BE2C (cell line): ENCODE measurements around the gene SGMS1.
"Not testable (repeated sequence)": the region's sequence is repeated elsewhere in the genome, so short reads cannot be mapped to it uniquely, and the experiment has no call there.

Experiments
- DNase-seq: peaks from one replicate; pipeline ENCODE4 v3.0.0-alpha.2; 2020
- H3K27me3 ChIP-seq: fragments of 250-450 bp; sonication (Bioruptor Pico); 2 replicates; pipeline ENCODE4 v1.5.1; 2020; ENCODE audit warnings: mild to moderate bottlenecking
- H3K36me3 ChIP-seq: fragments of 250-450 bp; sonication (Bioruptor Pico); 2 replicates; pipeline ENCODE4 v1.5.1; 2020; ENCODE audit warnings: mild to moderate bottlenecking
- H3K4me1 ChIP-seq: fragments of 250-450 bp; sonication (Bioruptor Pico); 2 replicates; pipeline ENCODE4 v1.5.1; 2020
- H3K4me3 ChIP-seq: 2 replicates; pipeline ENCODE4 v1.5.1; 2011; ENCODE audit warnings: low read depth, low read length
- H3K9me3 ChIP-seq: fragments of 250-450 bp; sonication (Bioruptor Pico); 2 replicates; pipeline ENCODE4 v1.5.1; 2020
- TF ChIP-seq, protein P1 (sequence below): IDR thresholded peaks from 2 replicates; pipeline ENCODE4 v1.5.1; 2012; ENCODE audit warnings: mild to moderate bottlenecking, low read depth, low read length

The SGMS1 gene

DNA sequence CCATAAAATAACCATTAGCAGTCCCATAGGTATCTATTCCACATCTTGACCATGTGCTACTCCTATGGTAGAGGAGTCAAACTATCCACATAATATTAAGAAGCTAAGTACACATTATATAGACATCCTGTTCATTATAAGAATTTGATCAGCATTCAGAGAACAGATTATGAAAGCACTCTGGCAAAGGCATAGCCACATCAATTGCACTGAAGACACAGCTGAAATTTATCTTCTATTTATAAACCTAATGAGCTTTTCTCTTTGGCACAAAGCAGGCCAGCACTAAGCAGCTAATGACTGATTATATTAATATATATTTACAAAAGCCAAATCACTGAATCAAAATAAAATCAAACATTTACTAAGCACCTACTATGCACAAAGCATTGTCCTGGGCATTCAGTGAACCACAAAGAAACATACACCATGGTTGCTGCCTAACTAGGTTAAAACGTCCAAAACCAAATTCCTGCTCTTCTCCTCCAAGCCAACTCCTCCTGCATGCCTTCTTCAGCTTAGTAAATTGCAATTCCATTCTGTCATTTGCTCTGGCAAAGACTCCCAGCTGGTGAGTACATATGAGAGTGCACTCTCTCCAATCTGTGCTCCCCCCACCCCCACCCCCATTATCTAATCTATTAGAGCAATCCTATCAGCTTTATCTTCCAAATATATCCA, 249.8 kb downstream of the SGMS1 start:
- Histone ChIP-seq H3K27me3 (no peaks in the 10 kb centered on the region), H3K4me1 (no peaks in the 10 kb centered on the region), H3K9me3 (no peaks in the 10 kb centered on the region), H3K4me3 (no peak overlapping the region), H3K36me3 (no peaks in the 10 kb centered on the region)
- no peak for DNase-seq
- TF ChIP-seq, protein P1, sequence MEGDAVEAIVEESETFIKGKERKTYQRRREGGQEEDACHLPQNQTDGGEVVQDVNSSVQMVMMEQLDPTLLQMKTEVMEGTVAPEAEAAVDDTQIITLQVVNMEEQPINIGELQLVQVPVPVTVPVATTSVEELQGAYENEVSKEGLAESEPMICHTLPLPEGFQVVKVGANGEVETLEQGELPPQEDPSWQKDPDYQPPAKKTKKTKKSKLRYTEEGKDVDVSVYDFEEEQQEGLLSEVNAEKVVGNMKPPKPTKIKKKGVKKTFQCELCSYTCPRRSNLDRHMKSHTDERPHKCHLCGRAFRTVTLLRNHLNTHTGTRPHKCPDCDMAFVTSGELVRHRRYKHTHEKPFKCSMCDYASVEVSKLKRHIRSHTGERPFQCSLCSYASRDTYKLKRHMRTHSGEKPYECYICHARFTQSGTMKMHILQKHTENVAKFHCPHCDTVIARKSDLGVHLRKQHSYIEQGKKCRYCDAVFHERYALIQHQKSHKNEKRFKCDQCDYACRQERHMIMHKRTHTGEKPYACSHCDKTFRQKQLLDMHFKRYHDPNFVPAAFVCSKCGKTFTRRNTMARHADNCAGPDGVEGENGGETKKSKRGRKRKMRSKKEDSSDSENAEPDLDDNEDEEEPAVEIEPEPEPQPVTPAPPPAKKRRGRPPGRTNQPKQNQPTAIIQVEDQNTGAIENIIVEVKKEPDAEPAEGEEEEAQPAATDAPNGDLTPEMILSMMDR, result no peak

DNA sequence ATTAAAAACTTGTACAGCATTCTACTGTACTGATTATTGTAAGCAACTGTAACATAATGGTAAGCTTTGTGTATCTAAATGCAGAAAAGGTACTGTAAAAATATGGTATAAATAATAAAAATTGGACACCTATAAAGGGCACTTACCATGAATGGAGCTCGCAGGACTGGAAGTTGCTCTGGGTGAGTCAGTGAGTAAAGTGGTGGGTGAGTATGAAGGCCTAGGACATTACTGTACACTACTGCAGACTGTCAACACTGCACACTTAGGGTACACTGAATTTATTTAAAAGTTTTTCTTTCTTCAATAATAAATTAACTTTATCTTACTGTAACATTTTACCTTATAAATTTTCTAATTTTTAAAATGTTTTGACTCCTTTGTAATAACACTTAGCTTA, 253.8 kb downstream of the SGMS1 start:
- TF ChIP-seq, protein P1, result no peak
- Histone ChIP-seq H3K27me3 (no peaks in the 10 kb centered on the region), H3K4me1 (no peaks in the 10 kb centered on the region), H3K4me3 (no peak overlapping the region), H3K9me3 (no peaks in the 10 kb centered on the region), H3K36me3 (no peaks in the 10 kb centered on the region)
- no peak for DNase-seq

DNA sequence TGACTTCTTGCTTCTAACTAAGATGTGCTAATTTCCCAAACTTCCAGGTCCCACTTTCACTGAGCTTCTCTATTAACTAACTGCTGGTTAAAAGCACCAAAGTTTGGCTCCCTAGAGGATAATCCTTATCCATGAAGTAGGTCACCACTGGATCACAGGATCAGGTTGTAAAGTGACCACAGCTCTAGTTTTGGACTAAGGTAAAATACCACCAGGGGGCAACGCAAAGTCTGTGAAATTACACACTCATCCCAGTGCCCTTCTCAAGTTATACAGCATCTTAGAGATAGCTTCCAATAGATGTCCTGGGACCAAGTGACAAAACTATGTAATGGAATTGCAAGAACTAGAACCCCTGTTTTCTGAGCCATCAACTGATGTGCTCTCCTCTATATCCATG, 256.0 kb downstream of the SGMS1 start:
- DNase-seq, result peak; percentile 19
- TF ChIP-seq, protein P1, result peak; percentile 47
- no peaks in the 10 kb centered on the region for H3K9me3 ChIP-seq
- no peak overlapping the region for H3K4me3 ChIP-seq
- H3K36me3 ChIP-seq, result no peaks in the 10 kb centered on the region
- no peaks in the 10 kb centered on the region for H3K4me1 ChIP-seq
- no peaks in the 10 kb centered on the region for H3K27me3 ChIP-seq

DNA sequence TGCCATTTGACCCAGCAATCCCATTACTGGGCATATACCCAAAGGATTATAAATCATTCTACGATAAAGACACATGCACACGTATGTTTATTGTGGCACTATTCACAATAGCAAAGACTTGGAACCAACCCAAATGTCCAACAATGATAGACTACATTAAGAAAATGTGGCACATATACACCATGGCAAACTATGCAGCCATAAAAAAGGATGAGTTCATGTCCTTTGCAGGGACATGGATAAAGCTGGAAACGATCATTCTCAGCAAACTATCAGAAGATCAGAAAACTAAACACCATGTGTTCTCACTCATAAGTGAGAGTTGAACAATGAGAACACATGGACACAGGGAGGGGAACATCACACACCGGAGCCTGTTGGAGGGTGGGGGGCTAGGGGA, 257.3 kb downstream of the SGMS1 start:
- not testable (repeated sequence) for H3K4me3 ChIP-seq, H3K4me1 ChIP-seq, H3K27me3 ChIP-seq, H3K36me3 ChIP-seq, DNase-seq, H3K9me3 ChIP-seq

DNA sequence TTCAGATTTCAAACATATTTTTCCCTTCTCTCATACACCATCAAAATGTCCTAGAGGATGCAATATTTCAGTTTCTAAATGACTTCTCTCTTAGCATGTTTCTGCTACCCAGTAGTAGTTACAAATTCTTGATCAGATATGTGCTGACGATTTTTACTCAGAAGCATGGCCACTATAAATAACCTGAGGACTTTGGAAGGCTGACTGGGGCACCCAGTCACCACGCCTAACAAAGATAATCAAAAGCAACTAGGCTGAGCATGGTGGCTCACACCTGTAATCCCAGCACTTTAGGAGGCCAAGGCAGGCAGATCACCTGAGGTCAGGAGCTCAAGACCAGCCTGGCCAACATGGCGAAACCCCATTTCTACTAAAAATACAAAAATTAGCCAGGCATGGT, 259.0 kb downstream of the SGMS1 start:
- H3K9me3 ChIP-seq, DNase-seq, H3K4me1 ChIP-seq, H3K27me3 ChIP-seq, H3K36me3 ChIP-seq, H3K4me3 ChIP-seq: not testable (repeated sequence)

DNA sequence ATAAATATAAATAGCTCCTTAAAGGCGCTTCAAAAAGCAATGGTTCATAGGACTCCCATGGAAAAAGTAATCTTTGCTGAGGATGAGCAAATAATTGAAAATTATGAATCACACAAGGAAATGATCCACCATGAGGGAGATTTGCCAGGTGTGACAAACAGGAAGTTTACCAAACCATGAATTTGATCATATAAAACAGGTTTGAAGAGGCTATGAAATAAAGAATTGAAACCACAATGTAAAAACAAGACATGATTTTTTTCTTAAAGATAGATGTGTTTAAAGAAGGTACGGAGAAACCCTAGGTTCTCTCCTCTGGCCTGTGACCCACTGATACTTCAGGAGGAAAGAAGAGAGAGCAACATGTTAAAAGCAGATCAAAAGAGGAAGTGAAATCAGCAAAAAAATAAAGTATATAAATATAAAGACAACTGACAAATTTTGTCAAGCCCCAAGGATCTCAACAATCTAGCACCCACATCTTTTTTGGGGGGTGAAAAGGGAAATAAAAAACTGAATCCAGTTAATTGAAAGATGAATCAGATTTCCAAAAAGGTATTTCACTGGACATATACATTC, 261.1 kb downstream of the SGMS1 start:
- H3K36me3 ChIP-seq, result no peaks in the 10 kb centered on the region
- no peak for DNase-seq
- no peaks in the 10 kb centered on the region for H3K27me3 ChIP-seq
- H3K9me3 ChIP-seq, result no peaks in the 10 kb centered on the region
- TF ChIP-seq, protein P1, result no peak
- no peaks in the 10 kb centered on the region for H3K4me1 ChIP-seq
- H3K4me3 ChIP-seq, result no peak overlapping the region

DNA sequence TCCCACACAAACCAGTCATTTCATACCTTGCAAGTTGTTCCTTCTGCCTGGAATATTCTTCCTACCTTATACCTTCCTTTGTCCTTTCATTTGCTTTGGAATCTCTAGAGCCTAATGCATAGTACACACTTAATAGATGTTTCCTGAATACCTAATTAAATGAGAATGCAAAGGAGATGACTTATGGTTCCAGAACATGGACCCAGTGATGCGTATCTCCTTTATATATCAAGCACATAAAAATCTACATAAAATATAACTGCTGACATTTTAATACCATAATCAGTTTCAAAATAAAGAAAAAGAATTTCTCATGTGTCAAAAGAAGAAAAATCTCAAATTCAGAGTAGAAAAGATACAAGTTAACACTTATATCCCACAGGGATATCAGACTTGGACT, 261.8 kb downstream of the SGMS1 start:
- Histone ChIP-seq H3K36me3 (no peaks in the 10 kb centered on the region), H3K4me3 (no peak overlapping the region), H3K27me3 (no peaks in the 10 kb centered on the region), H3K4me1 (no peaks in the 10 kb centered on the region), H3K9me3 (no peaks in the 10 kb centered on the region)
- TF ChIP-seq, protein P1, result no peak
- DNase-seq, result no peak
